K562 (cell line): ENCODE data around the gene SKIC8. TPM values are rescaled to one million over a fixed set of nuclear protein-coding genes. Genes with fewer than 3 reads are reported as not detected.

ENCODE experiments used
- ATAC-seq: fragments of 200-7000 bp; cut with Tn5 transposase; 3 replicates; pipeline ENCODE4 v1.9.1; 2020; ENCODE audit warnings: moderate library complexity
- BruUV-seq: library from RNA; stranded (reverse); fragments of 400-500 nt; replicated peaks from 2 replicates; lab custom pipeline; 2021; lab: Mats Ljungman, UMichigan
- CTCF ChIA-PET: fragments of 300-600 bp; formaldehyde crosslinking; extraction: SDS; loops from one replicate; lab custom pipeline; 2021; ENCODE audit warnings: low intra/inter-chr PET ratio; lab: Yijun Ruan, JAX
- POLR2A ChIA-PET: fragments of 300-600, 350-650 bp; sonication (Branson Sonifier 250); formaldehyde crosslinking; extraction: SDS; loops from one replicate; lab custom pipeline; 2021; ENCODE audit warnings: antibody characterized with exemption, inconsistent platforms; lab: Yijun Ruan, JAX
- DNase-seq, 4 experiments: peaks; one replicate each; pipeline versions ENCODE4 v3.0.0 to v3.0.0-alpha.2; 2011 to 2018; ENCODE audit warnings: low spot score in 3 of 4, mixed read lengths in 3 of 4; ENCODE audit errors: extremely low read depth in 1 of 4
- FAIRE-seq: peaks from 2 replicates; lab custom pipeline; 2011; peaks lifted over from hg19 to GRCh38; lab: Jason Lieb, UNC
- H2AFZ ChIP-seq: 2 replicates; pipeline ENCODE4 v1.6.0; 2011; ENCODE audit warnings: low read depth, low read length, control low read depth, inconsistent platforms
- H3K27ac ChIP-seq: fragments of 200-600 bp; 3 replicates; pipeline ENCODE4 v1.8.0; 2011; ENCODE audit warnings: low read depth, mild to moderate bottlenecking, control low read depth, inconsistent platforms, low read length, moderate library complexity, mixed read lengths; ENCODE audit errors: extremely low read depth
- H3K27me3 ChIP-seq, 2 experiments: fragments of 300-600 bp in 1 of 2; 2 replicates in 1 of 2; 3 replicates in 1 of 2; pipeline versions ENCODE4 v1.6.0 to v1.8.0; 2011; ENCODE audit warnings: inconsistent platforms in 2 of 2, low read length in 2 of 2, mild to moderate bottlenecking in 1 of 2, mixed read lengths in 1 of 2, moderate library complexity in 1 of 2; ENCODE audit not compliant: control insufficient read depth in 2 of 2, insufficient read depth in 2 of 2
- H3K36me3 ChIP-seq: fragments of 300-600 bp; 3 replicates; pipeline ENCODE4 v1.8.0; 2011; ENCODE audit warnings: mild to moderate bottlenecking, low read length, inconsistent platforms; ENCODE audit not compliant: control insufficient read depth, insufficient read depth
- H3K4me1 ChIP-seq, 2 experiments: fragments of 200-600 bp in 1 of 2; replicated peaks in 1 of 2; 2 replicates in 1 of 2; 3 replicates in 1 of 2; pipeline versions ENCODE4 v1.5.1 to v1.8.0; 2011; ENCODE audit warnings: inconsistent platforms in 2 of 2, low read length in 2 of 2, mild to moderate bottlenecking in 1 of 2, mixed read lengths in 1 of 2, moderate library complexity in 1 of 2; ENCODE audit not compliant: control insufficient read depth in 2 of 2, insufficient read depth in 2 of 2
- H3K4me2 ChIP-seq: 2 replicates; pipeline ENCODE4 v1.6.1; 2011; ENCODE audit warnings: low read length, control low read depth, inconsistent platforms, mixed read lengths; ENCODE audit not compliant: insufficient read depth
- H3K4me3 ChIP-seq: fragments of 200-600 bp; sonication (generic), shearing (Covaris generic); 2 replicates; pipeline ENCODE4 v1.5.1; 2016; ENCODE audit warnings: control low read depth, inconsistent platforms
- H3K79me2 ChIP-seq: fragments of 200-600 bp; 3 replicates; pipeline ENCODE4 v1.8.0; 2011; ENCODE audit warnings: low read length, inconsistent platforms; ENCODE audit not compliant: control insufficient read depth, insufficient read depth
- H3K9ac ChIP-seq, 2 experiments: 2 replicates each; pipeline versions ENCODE4 v1.6.0 to v1.6.1; 2011; ENCODE audit warnings: low read depth in 2 of 2, low read length in 2 of 2, control low read depth in 1 of 2, inconsistent platforms in 1 of 2, mild to moderate bottlenecking in 1 of 2, mixed read lengths in 1 of 2; ENCODE audit not compliant: insufficient read depth in 1 of 2
- H3K9me1 ChIP-seq: one replicate; pipeline ENCODE4 v1.6.0; 2011; ENCODE audit warnings: inconsistent platforms, mild to moderate bottlenecking, low read length, moderate library complexity; ENCODE audit not compliant: control insufficient read depth, insufficient read depth
- H3K9me3 ChIP-seq: replicated peaks from 2 replicates; pipeline ENCODE4 v1.5.1; 2011; ENCODE audit warnings: low read depth, low read length, inconsistent platforms; ENCODE audit not compliant: control insufficient read depth, insufficient read depth
- H4K20me1 ChIP-seq: replicated peaks from 2 replicates; pipeline ENCODE4 v1.6.1; 2011; ENCODE audit warnings: low read length, inconsistent platforms, mixed read lengths; ENCODE audit not compliant: control insufficient read depth, insufficient read depth
- BDP1 ChIP-seq: IDR thresholded peaks from 3 replicates; pipeline ENCODE4 v1.6.1; 2011; ENCODE audit not compliant: insufficient read length, insufficient read depth
- E2F3 ChIP-seq: fragments of 250-450 bp; sonication (Bioruptor Pico); IDR thresholded peaks from 2 replicates; pipeline ENCODE4 v1.4.0; 2020; ENCODE audit warnings: mild to moderate bottlenecking
- ETV5 ChIP-seq: sonication (generic); formaldehyde crosslinking; IDR thresholded peaks from 2 replicates; pipeline ENCODE4 v1.4.0; 2020; ENCODE audit warnings: low read depth, mild to moderate bottlenecking, missing genetic modification reagents
- GATA2 ChIP-seq: sonication (generic); formaldehyde crosslinking; IDR thresholded peaks from 2 replicates; pipeline ENCODE4 v1.4.0; 2020; ENCODE audit warnings: mild to moderate bottlenecking, missing genetic modification reagents
- NBN ChIP-seq: fragments of 450-650 bp; IDR thresholded peaks from 2 replicates; pipeline ENCODE4 v1.6.1; 2016; ENCODE audit warnings: low read depth, mild to moderate bottlenecking
- SRF ChIP-seq, 2 experiments: fragments of 250-450, 450-650 bp in 1 of 2; sonication (Bioruptor Pico) in 1 of 2; sonication (generic) in 1 of 2; formaldehyde crosslinking; IDR thresholded peaks; 2 replicates each; pipeline versions ENCODE4 v1.5.0 to v1.5.1; 2020 to 2022; ENCODE audit warnings: mild to moderate bottlenecking in 1 of 2, missing genetic modification reagents in 1 of 2
- TAF1 ChIP-seq: IDR thresholded peaks from 2 replicates; pipeline ENCODE4 v1.6.1; 2011; ENCODE audit warnings: mild to moderate bottlenecking, low read length, moderate library complexity; ENCODE audit not compliant: insufficient read depth, control insufficient read depth, severe bottlenecking; ENCODE audit errors: extremely low read depth
- TCF7L2 ChIP-seq: fragments of 150-350 bp; IDR thresholded peaks from 2 replicates; pipeline ENCODE4 v1.6.1; 2016; ENCODE audit warnings: low read depth, mild to moderate bottlenecking, low read length, moderate library complexity
- ZNF282 ChIP-seq: sonication (generic); formaldehyde crosslinking; IDR thresholded peaks from 2 replicates; pipeline ENCODE4 v1.8.1; 2023; ENCODE audit warnings: missing genetic modification reagents
- ZNF644 ChIP-seq: fragments of 200-800 bp; sonication (Bioruptor generic); IDR thresholded peaks from 2 replicates; pipeline ENCODE4 v1.6.1; 2016; ENCODE audit warnings: low read depth, missing genetic modification characterization, missing compliant biosample characterization
- WGBS: fragments of 100-300 bp; shearing (Covaris generic); methylation state at CpG from one replicate; pipeline ENCODE4 v1.1.6; 2016; ENCODE audit warnings: low coverage, mixed read lengths; ENCODE audit not compliant: insufficient coverage; ENCODE audit errors: missing lambda C conversion rate; 5-methylcytosine and 5-hydroxymethylcytosine counted together
- in situ Hi-C: fragments of 300-500 bp; cut with MboI; formaldehyde crosslinking; loops from 4 replicates; pipeline ENCODE4 v1.15.0; 2018; ENCODE audit warnings: inconsistent platforms, mixed read lengths
- intact Hi-C: fragments of 100-400 bp; cut with micrococcal nuclease; formaldehyde crosslinking; loops from 2 replicates; pipeline ENCODE4 v1.14.2; 2022
- polyA plus RNA-seq, 8 experiments: library from polyadenylated mRNA; depleted of rRNA in 4 of 8; stranded (reverse) in 5 of 8; unstranded in 3 of 8; fragments of >200 nt; fragmentation: Nextera tagmentation in 2 of 8; fragmentation: Illumina TruSeq in 1 of 8; extraction: Ambion mirVana in 2 of 8; extraction: Trizol in 1 of 8; gene quantifications; 2 replicates each; pipeline versions ENCODE4 v1.2.1 to v1.2.3, GENCODE V29; 2011 to 2014; ENCODE audit warnings: inconsistent platforms in 1 of 8, missing spikeins in 1 of 8
- total RNA-seq, 7 experiments: library from RNA; depleted of rRNA in 6 of 7; stranded (reverse); fragments of >200 nt in 6 of 7; fragmentation: Illumina TruSeq in 2 of 7; extraction: Trizol in 2 of 7; gene quantifications; 2 replicates each; pipeline versions ENCODE4 v1.2.1 to v1.2.3, GENCODE V29; 2011 to 2021; ENCODE audit warnings: low replicate concordance in 1 of 7

The SKIC8 gene
- total and polyA plus RNA-seq, 9 of the 15 experiments (the other 6 are each of a cell fraction or from before 2014, with no cell fraction given): 79.5 to 389 (median 146) TPM

DNA sequence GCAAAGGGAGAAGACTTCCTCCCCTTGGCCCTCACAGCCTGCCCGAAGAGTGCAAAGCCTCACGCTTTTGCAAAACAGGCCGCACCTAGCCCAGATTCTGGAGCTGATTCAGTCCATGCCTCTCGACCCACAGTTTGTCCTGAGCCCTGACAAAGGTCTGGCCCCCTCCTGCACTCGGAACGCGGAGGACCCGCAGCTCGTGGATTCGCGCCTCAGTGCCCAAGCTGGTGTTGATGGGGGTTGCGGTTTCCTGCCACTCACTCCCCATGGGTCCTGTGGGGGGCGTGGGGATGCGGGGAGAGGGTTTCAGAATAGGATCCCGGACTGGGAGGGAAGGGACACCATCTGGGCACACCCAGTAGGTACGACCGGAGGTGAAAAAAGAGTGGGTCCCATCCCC is 40.1 kb upstream of the SKIC8 start:
- in situ Hi-C loops: no loop called here
- H3K4me3 ChIP-seq: no peak overlapping the region
- POLR2A ChIA-PET: interaction anchor here (0.5 kb wide), 2 partner anchors 8 to 293 kb away, joined by 3 read pairs; no protein-coding TSS in a partner anchor
- H3K4me2 ChIP-seq: no peak overlapping the region
- no peak overlapping the region for H3K27ac ChIP-seq
- H3K9ac ChIP-seq: no peak overlapping the region
- CTCF ChIA-PET: no interaction called here
- H3K4me1 ChIP-seq: peaks cover 0 to 13% of the 10 kb centered on the region in 2 experiments; a peak in 2 of 5 replicates
- no peaks in the 10 kb centered on the region for H3K36me3 ChIP-seq
- peaks cover 59 to 84% of the 10 kb centered on the region in 2 experiments for H3K27me3 ChIP-seq
- no peak for FAIRE-seq
- TF ChIP-seq BDP1 (no peak), TAF1 (no peak), GATA2 (CRISPR knock-in tag) (no peak), SRF (CRISPR knock-in tag; IDR thresholded peaks at IDR 0.05) (no peak), NBN (no peak), TCF7L2 (no peak), E2F3 (no peak), ETV5 (no peak), ZNF282 (CRISPR knock-in tag) (no peak), ZNF644 (no peak)
- TF ChIP-seq, all 486 proteins: peak for 0
- H3K79me2 ChIP-seq: no peaks in the 10 kb centered on the region
- H4K20me1 ChIP-seq: no peaks in the 10 kb centered on the region; the same call in 1 of the 2 replicates
- BruUV-seq: no TSS peak
- DNase-seq (no peak), ATAC-seq (no peak)
- H2AFZ ChIP-seq: no peak overlapping the region
- no peaks in the 10 kb centered on the region for H3K9me3 ChIP-seq
- intact Hi-C loops: no loop called here
- WGBS: 7% methylated on average over 15 of the region's 17 CpGs
- no peaks in the 10 kb centered on the region for H3K9me1 ChIP-seq
